ENCODE results near the gene PKN2. TPM values are rescaled to one million over a fixed set of nuclear protein-coding genes. Genes with fewer than 3 reads are reported as not detected.

Gene PKN2
- total and polyA plus RNA-seq, 3 donors from 2014 or later = 12.0 to 46.5 (median 43.9) TPM

GRCh38 chr1:88668405-88668804 is 15.7 kb upstream of the PKN2 start:
- TF ChIP-seq CTCF (IDR thresholded peaks at IDR 0.05) = no peak
- TF ChIP-seq POLR2A (IDR thresholded peaks at IDR 0.05) = no peak
- no peaks in the 10 kb centered on the region for H3K9me3 ChIP-seq
- no peak overlapping the region for H3K4me3 ChIP-seq
- H3K27ac ChIP-seq = no peak overlapping the region
- 88 to 92% methylated on average over 3 of the region's 3 CpGs for WGBS, 2 donors
- intact Hi-C loops (cut with DNase I; ENCODE audit: low total_unique reads) = no loop called here
- no peak for DNase-seq
- no peaks in the 10 kb centered on the region for H3K36me3 ChIP-seq (ENCODE audit: low read depth, missing control alignments)
- no peaks in the 10 kb centered on the region for H3K27me3 ChIP-seq
- H3K4me1 ChIP-seq = no peaks in the 10 kb centered on the region

- Histone ChIP-seq H3K27me3 (no peaks in the 10 kb centered on the region), H3K4me3 (no peak overlapping the region), H3K4me1 (no peaks in the 10 kb centered on the region), H3K36me3 (ENCODE audit: low read depth, missing control alignments) (no peaks in the 10 kb centered on the region), H3K9me3 (no peaks in the 10 kb centered on the region), H3K27ac (no peak overlapping the region)
- intact Hi-C loops (cut with DNase I; ENCODE audit: low total_unique reads) = no loop called here
- no peak for DNase-seq
- no peak for TF ChIP-seq POLR2A (IDR thresholded peaks at IDR 0.05)
- TF ChIP-seq CTCF (IDR thresholded peaks at IDR 0.05) = no peak
- 75 to 82% methylated on average over 3 of the region's 3 CpGs for WGBS, 2 donors
Measured at GRCh38 chr1:88670462-88670861, 13.6 kb upstream of the PKN2 start.

- Histone ChIP-seq H3K4me1 (no peaks in the 10 kb centered on the region), H3K4me3 (no peak overlapping the region), H3K36me3 (ENCODE audit: low read depth, missing control alignments) (no peaks in the 10 kb centered on the region), H3K27me3 (no peaks in the 10 kb centered on the region), H3K27ac (no peak overlapping the region), H3K9me3 (no peaks in the 10 kb centered on the region)
- no peak for DNase-seq
- intact Hi-C loops (cut with DNase I; ENCODE audit: low total_unique reads) = no loop called here
- TF ChIP-seq CTCF (IDR thresholded peaks at IDR 0.05) (no peak), POLR2A (IDR thresholded peaks at IDR 0.05) (no peak)
Measured at GRCh38 chr1:88673446-88673845, 10.6 kb upstream of the PKN2 start.

- Histone ChIP-seq H3K9me3 (no peaks in the 10 kb centered on the region), H3K27me3 (no peaks in the 10 kb centered on the region), H3K4me3 (no peak overlapping the region), H3K27ac (no peak overlapping the region), H3K4me1 (peaks cover 6% of the 10 kb centered on the region), H3K36me3 (ENCODE audit: low read depth, missing control alignments) (no peaks in the 10 kb centered on the region)
- intact Hi-C loops (cut with DNase I; ENCODE audit: low total_unique reads) = no loop called here
- 78 to 81% methylated on average over 3 of the region's 3 CpGs for WGBS, 2 donors
- no peak for DNase-seq
- TF ChIP-seq POLR2A (IDR thresholded peaks at IDR 0.05) (no peak), CTCF (IDR thresholded peaks at IDR 0.05) (no peak)
Measured at GRCh38 chr1:88678405-88678804, 5.7 kb upstream of the PKN2 start.

GRCh38 chr1:88680471-88680870 is 3.6 kb upstream of the PKN2 start:
- Histone ChIP-seq H3K27me3 (no peaks in the 10 kb centered on the region), H3K27ac (no peak overlapping the region), H3K9me3 (no peaks in the 10 kb centered on the region), H3K36me3 (ENCODE audit: low read depth, missing control alignments) (no peaks in the 10 kb centered on the region), H3K4me3 (no peak overlapping the region), H3K4me1 (peaks cover 8% of the 10 kb centered on the region)
- WGBS, 2 donors = 86 to 92% methylated on average over 3 of the region's 3 CpGs
- no peak for DNase-seq
- intact Hi-C loops (cut with DNase I; ENCODE audit: low total_unique reads) = no loop called here
- no peak for TF ChIP-seq CTCF (IDR thresholded peaks at IDR 0.05)
- no peak for TF ChIP-seq POLR2A (IDR thresholded peaks at IDR 0.05)

All from testis (tissue), 3 donors.